Spleen (tissue), 11 donors: ENCODE data around the gene ENDOG. TPM values are rescaled to one million over a fixed set of nuclear protein-coding genes. Genes with fewer than 3 reads are reported as not detected.
"Not testable (repeated sequence)": the region's sequence is repeated elsewhere in the genome, so short reads cannot be mapped to it uniquely, and the experiment has no call there.

ENCODE experiments used
- DNase-seq: peaks from one replicate; pipeline ENCODE4 v3.0.0-alpha.2; 2020
- H3K27ac ChIP-seq, 8 donors: fragments of 200-600 bp; sonication (generic) in 7 of 8; 1 replicate in 4 of 8; 2 replicates in 4 of 8; pipeline versions ENCODE4 v1.5.0 to v1.8.0; 2016 to 2021; ENCODE audit warnings: inconsistent platforms in 4 of 8, mild to moderate bottlenecking in 4 of 8, moderate library complexity in 1 of 8
- H3K27me3 ChIP-seq, 7 donors: fragments of 200-600 bp; sonication (generic) in 6 of 7; replicated peaks in 1 of 7; 1 replicate in 4 of 7; 2 replicates in 3 of 7; pipeline versions ENCODE4 v1.5.0 to v1.8.0; 2016 to 2021; ENCODE audit warnings: inconsistent platforms in 3 of 7, mild to moderate bottlenecking in 1 of 7
- H3K36me3 ChIP-seq, 6 donors: fragments of 200-600 bp; sonication (generic) in 5 of 6; 1 replicate in 4 of 6; 2 replicates in 2 of 6; pipeline versions ENCODE4 v1.5.0 to v1.8.0; 2016 to 2021; ENCODE audit warnings: inconsistent platforms in 2 of 6
- H3K4me1 ChIP-seq, 6 donors: fragments of 200-600 bp; sonication (generic) in 5 of 6; 1 replicate in 3 of 6; 2 replicates in 3 of 6; pipeline versions ENCODE4 v1.5.0 to v1.8.0; 2016 to 2021; ENCODE audit warnings: inconsistent platforms in 3 of 6
- H3K4me3 ChIP-seq, 8 donors: fragments of 200-600 bp; sonication (generic) in 7 of 8; 1 replicate in 4 of 8; 2 replicates in 4 of 8; pipeline versions ENCODE4 v1.5.0 to v1.8.0; 2016 to 2021; ENCODE audit warnings: inconsistent platforms in 4 of 8, mild to moderate bottlenecking in 4 of 8, moderate library complexity in 2 of 8
- H3K9me3 ChIP-seq, 8 donors: fragments of 200-600 bp; sonication (generic) in 7 of 8; 1 replicate in 4 of 8; 2 replicates in 4 of 8; pipeline versions ENCODE4 v1.5.0 to v1.8.0; 2016 to 2021; ENCODE audit warnings: inconsistent platforms in 4 of 8
- CTCF ChIP-seq, 11 experiments: fragments of 200-600 bp in 7 of 11; fragments of 450-650 bp in 4 of 11; sonication (generic) in 4 of 11; IDR thresholded peaks in 8 of 11; conservative IDR thresholded peaks in 3 of 11; 1 replicate in 7 of 11; 2 replicates in 4 of 11; pipeline versions ENCODE4 v1.4.0 to v1.8.0; 2016 to 2021; ENCODE audit warnings: antibody characterized with exemption in 11 of 11, inconsistent platforms in 4 of 11, mild to moderate bottlenecking in 1 of 11
- POLR2A ChIP-seq, 3 donors: fragments of 450-650 bp; IDR thresholded peaks; one replicate each; pipeline ENCODE4 v1.5.1; 2017; ENCODE audit warnings: antibody characterized with exemption in 3 of 3, mild to moderate bottlenecking in 1 of 3
- POLR2AphosphoS5 ChIP-seq, 3 donors: sonication (generic); formaldehyde crosslinking; IDR thresholded peaks; one replicate each; pipeline ENCODE4 v1.5.1; 2017; ENCODE audit warnings: antibody characterized with exemption in 3 of 3
- WGBS, 5 donors: extraction: QIAGEN DNeasy Blood & Tissue Kit in 3 of 5; methylation state at CpG; one replicate each; pipeline versions ENCODE4 v1.1.5 to v1.1.7; 2013 to 2018; 5-methylcytosine and 5-hydroxymethylcytosine counted together
- intact Hi-C: fragments of 100-400 bp; cut with DNase I; formaldehyde crosslinking; loops from one replicate; pipeline ENCODE4 v1.15.0; 2023; ENCODE audit warnings: low total_unique reads
- polyA plus RNA-seq, 3 donors: library from polyadenylated mRNA; stranded (reverse); fragments of 200-250 nt; gene quantifications; one replicate each; pipeline ENCODE4 v1.2.1, GENCODE V29; 2013
- total RNA-seq, 7 donors: library from RNA; depleted of rRNA in 3 of 7; stranded (reverse); fragments of >200 nt in 3 of 7; fragmentation: NEBNext Ultra II Directional in 4 of 7; extraction: Animal tissue kit (Norgen Biotek cat#: 25700) in 4 of 7; gene quantifications; one replicate each; pipeline versions ENCODE4 v1.1.0 to v1.2.1, GENCODE V29; 2016 to 2021
- donor health status: healthy with polysubstance abuse.
- donor health status: DM: no; HTN: no; CAD: no; lungs with moderate emphysema.
- donor health status: DM: no; HTN: no; CAD: no.
- donor health status: Bipolar disorder and iron deficiency.
- donor health status: healthy.
- donor health status: DM: no; HTN: no; CAD: no.
- donor health status: DM: yes; HTN: yes; CAD: no.

Gene ENDOG
- total and polyA plus RNA-seq, 10 donors: 9.6 to 16.9 (median 13.3) TPM

- intact Hi-C loops: no loop called here
- H3K4me1 ChIP-seq: peaks cover 9 to 46% (median 29%) of the 10 kb centered on the region in 6 donors
- TF ChIP-seq CTCF (IDR thresholded peaks at IDR 0.05 in 8 of 11, conservative IDR thresholded peaks at IDR 0.05 in 3 of 11): peak in 4 of 11 experiments; percentile 6 to 29 (median 16)
- peak; percentile 90 to 97 (median 90) for TF ChIP-seq POLR2AphosphoS5 (IDR thresholded peaks at IDR 0.05)
- peak in 2 of 3 donors; percentile 50 to 98 for TF ChIP-seq POLR2A (IDR thresholded peaks at IDR 0.05)
- peak within 1 kb of the TSS; percentile 90 to 97 (median 92) for H3K27ac ChIP-seq
- WGBS, 5 donors: 1 to 2% (median 2%) methylated on average over 22 to 72 of the region's 72 CpGs
- peaks cover 0 to 16% (median 10%) of the 10 kb centered on the region in 8 donors for H3K9me3 ChIP-seq
- peaks cover 0 to 13% (median 5%) of the 10 kb centered on the region in 6 donors for H3K36me3 ChIP-seq
- peak; percentile 99 for DNase-seq
- H3K27me3 ChIP-seq: no peaks in the 10 kb centered on the region
- H3K4me3 ChIP-seq: peak within 1 kb of the TSS; percentile 58 to 88 (median 76)
Observed at GRCh38 chr9:128771745-128772519, 46.4 kb upstream of the ENDOG start, which contains the start of gene ZER1. ZER1 (minus strand) TSS chr9:128771927; CDS start chr9:128755565, 16,362 bp downstream.

GRCh38 chr9:128773049-128773448 is 45.3 kb upstream of the ENDOG start:
- Histone ChIP-seq H3K36me3 (peaks cover 0 to 2% (median under 1%) of the 10 kb centered on the region in 6 donors), H3K27ac (no peak overlapping the region), H3K27me3 (no peaks in the 10 kb centered on the region), H3K4me1 (peaks cover 9 to 40% (median 29%) of the 10 kb centered on the region in 6 donors), H3K4me3 (no peak overlapping the region), H3K9me3 (peaks cover 0 to 16% (median 10%) of the 10 kb centered on the region in 8 donors)
- TF ChIP-seq POLR2A (IDR thresholded peaks at IDR 0.05): no peak
- no peak for TF ChIP-seq CTCF (IDR thresholded peaks at IDR 0.05 in 8 of 11, conservative IDR thresholded peaks at IDR 0.05 in 3 of 11)
- TF ChIP-seq POLR2AphosphoS5 (IDR thresholded peaks at IDR 0.05): no peak
- no peak for DNase-seq
- intact Hi-C loops: no loop called here
- WGBS, 5 donors: 89 to 98% (median 92%) methylated on average over 5 of the region's 5 CpGs

- DNase-seq: no peak
- WGBS, 5 donors: 81 to 94% (median 86%) methylated on average over 1 of the region's 1 CpG
- Histone ChIP-seq H3K4me3 (no peak overlapping the region), H3K4me1 (peaks cover 7 to 25% (median 22%) of the 10 kb centered on the region in 6 donors), H3K36me3 (no peaks in the 10 kb centered on the region), H3K9me3 (peaks cover 0 to 16% (median 10%) of the 10 kb centered on the region in 8 donors), H3K27ac (no peak overlapping the region), H3K27me3 (no peaks in the 10 kb centered on the region)
- TF ChIP-seq POLR2AphosphoS5 (IDR thresholded peaks at IDR 0.05) (no peak), CTCF (IDR thresholded peaks at IDR 0.05 in 8 of 11, conservative IDR thresholded peaks at IDR 0.05 in 3 of 11) (no peak), POLR2A (IDR thresholded peaks at IDR 0.05) (no peak)
- intact Hi-C loops: no loop called here
Observed at GRCh38 chr9:128774804-128775203, 43.5 kb upstream of the ENDOG start.

- DNase-seq, H3K27ac ChIP-seq, H3K36me3 ChIP-seq, H3K4me3 ChIP-seq, intact Hi-C loops, H3K27me3 ChIP-seq: not testable (repeated sequence)
- WGBS, 5 donors: 87 to 99% (median 96%) methylated on average over 10 to 27 of the region's 27 CpGs
- Histone ChIP-seq H3K9me3 (peaks cover 0 to 27% (median 16%) of the 10 kb centered on the region in 8 donors), H3K4me1 (peaks cover 0 to 18% (median 0%) of the 10 kb centered on the region in 6 donors)
Observed at GRCh38 chr9:128780093-128780492, 38.2 kb upstream of the ENDOG start.
